Right lobe of liver (tissue), 6 donors: ENCODE measurements around the gene CYP21A2. TPM values are rescaled to one million over a fixed set of nuclear protein-coding genes. Genes with fewer than 3 reads are reported as not detected.
"Not testable (repeated sequence)": the region's sequence is repeated elsewhere in the genome, so short reads cannot be mapped to it uniquely, and the experiment has no call there.

Experiments used
- ATAC-seq, 4 donors: fragments of 200-7000 bp; cut with Tn5 transposase; one replicate each; pipeline ENCODE4 v1.9.1; 2020; ENCODE audit warnings: mild to moderate bottlenecking in 4 of 4, moderate library complexity in 4 of 4
- DNase-seq, 3 donors: peaks; one replicate each; pipeline ENCODE4 v3.0.0-alpha.2; 2020
- H3K27ac ChIP-seq, 3 donors: fragments of 200-600 bp; one replicate each; pipeline ENCODE4 v1.8.0; 2022
- H3K27me3 ChIP-seq, 2 donors: fragments of 200-600 bp; one replicate each; pipeline ENCODE4 v1.8.0; 2022
- H3K36me3 ChIP-seq, 4 donors: fragments of 200-600 bp; sonication (generic) in 1 of 4; one replicate each; pipeline versions ENCODE4 v1.5.1 to v1.8.0; 2017 to 2022; ENCODE audit warnings: control low read depth in 1 of 4
- H3K4me1 ChIP-seq, 4 donors: fragments of 200-600 bp; sonication (generic) in 1 of 4; one replicate each; pipeline versions ENCODE4 v1.5.1 to v1.8.0; 2017 to 2022; ENCODE audit warnings: control low read depth in 1 of 4
- H3K4me3 ChIP-seq, 3 donors: fragments of 200-600 bp; one replicate each; pipeline ENCODE4 v1.8.0; 2022
- H3K9me3 ChIP-seq, 4 donors: fragments of 200-600 bp; sonication (generic) in 1 of 4; one replicate each; pipeline versions ENCODE4 v1.5.1 to v1.8.0; 2017 to 2022; ENCODE audit warnings: control low read depth in 1 of 4
- POLR2A ChIP-seq: fragments of 450-650 bp; IDR thresholded peaks from one replicate; pipeline ENCODE4 v1.6.1; 2017; ENCODE audit warnings: antibody characterized with exemption, mild to moderate bottlenecking
- WGBS: methylation state at CpG from one replicate; pipeline ENCODE4 v1.1.6; 2018; ENCODE audit warnings: low coverage, low lambda C conversion rate; ENCODE audit not compliant: insufficient coverage; ENCODE audit errors: missing lambda C conversion rate; 5-methylcytosine and 5-hydroxymethylcytosine counted together
- intact Hi-C, 2 donors: fragments of 100-400 bp; cut with DNase I; formaldehyde crosslinking; loops; one replicate each; pipeline versions ENCODE4 v1.11.2 to v1.14.1; 2022
- long read RNA-seq: library from polyadenylated mRNA; unstranded; transcript quantifications from one replicate; pipeline ENCODE4 v2.0.0, GENCODE V29; 2019
- total RNA-seq, 6 experiments: library from RNA; depleted of rRNA in 2 of 6; stranded (reverse); fragments of >200 nt in 2 of 6; fragmentation: NEBNext Ultra II Directional in 3 of 6; extraction: Animal tissue kit (Norgen Biotek cat#: 25700) in 3 of 6; gene quantifications; one replicate each; pipeline versions ENCODE4 v1.1.0 to v1.2.4, GENCODE V29; 2016 to 2023
- donor health status: DM: no; HTN: yes; CAD: no.
- donor health status: DM: no; HTN: no; CAD: no.
- donor health status: DM: no; HTN: no; CAD: no.
- donor health status: DM: no; HTN: yes; CAD: no.
- donor health status: DM: no; HTN: yes; CAD: no.

Gene CYP21A2
- 10 to 100 TPM in 3 of 6 experiments, 1 to 10 TPM in 3; 5.7 to 60.7 (median 14.0) TPM for total RNA-seq
- long read RNA-seq, partial matches to known transcripts, result 1 of 1 reads
- long read RNA-seq, other reads (novel, unspliced or antisense), result 0 of 1 reads

DNA sequence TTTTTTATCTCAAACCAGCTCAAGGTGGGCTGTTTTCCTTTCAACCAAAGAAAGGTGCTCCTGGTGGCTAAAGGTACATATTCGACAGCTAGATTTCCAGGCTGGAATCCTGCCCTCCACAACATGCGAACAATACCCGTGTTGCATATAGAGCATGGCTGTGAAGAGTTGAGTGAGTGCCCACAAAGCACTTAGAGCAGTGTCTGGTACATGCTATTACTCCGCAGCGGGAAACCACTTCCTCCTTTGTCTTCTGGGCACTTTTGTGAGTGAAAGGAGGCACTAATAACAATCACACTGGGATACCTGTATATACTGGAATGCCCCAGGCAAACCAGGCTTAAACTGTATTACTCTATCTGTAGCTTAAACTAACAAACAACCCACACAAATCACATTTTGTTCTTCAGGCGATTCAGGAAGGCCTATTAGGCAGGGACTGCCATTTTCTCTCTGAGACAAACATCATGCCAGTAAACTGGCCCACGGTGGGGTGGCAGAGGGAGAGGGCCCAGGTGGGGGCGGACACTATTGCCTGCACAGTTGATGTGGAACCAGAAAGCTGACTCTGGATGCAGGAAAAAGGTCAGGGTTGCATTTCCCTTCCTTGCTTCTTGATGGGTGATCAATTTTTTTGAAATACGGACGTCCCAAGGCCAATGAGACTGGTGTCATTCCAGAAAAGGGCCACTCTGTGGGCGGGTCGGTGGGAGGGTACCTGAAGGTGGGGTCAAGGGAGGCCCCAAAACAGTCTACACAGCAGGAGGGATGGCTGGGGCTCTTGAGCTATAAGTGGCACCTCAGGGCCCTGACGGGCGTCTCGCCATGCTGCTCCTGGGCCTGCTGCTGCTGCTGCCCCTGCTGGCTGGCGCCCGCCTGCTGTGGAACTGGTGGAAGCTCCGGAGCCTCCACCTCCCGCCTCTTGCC is at the start of gene CYP21A2:
Gene CYP21A2, plus strand, starts transcription at position 818 of the 927 bp plus-strand sequence. Its CDS starts 8 bp downstream, at position 826.
- H3K4me1 ChIP-seq, H3K4me3 ChIP-seq, H3K36me3 ChIP-seq, intact Hi-C loops, H3K27me3 ChIP-seq, H3K9me3 ChIP-seq: not testable (repeated sequence)
- WGBS, result 25% methylated on average over 10 of the region's 19 CpGs
- ATAC-seq (peak; percentile 7 to 29 (median 20)), DNase-seq (peak; percentile 62 to 69 (median 68))
- TF ChIP-seq POLR2A, result peak; percentile 41
- H3K27ac ChIP-seq, result peak within 1 kb of the TSS in 1 of 3 donors; percentile 63

DNA sequence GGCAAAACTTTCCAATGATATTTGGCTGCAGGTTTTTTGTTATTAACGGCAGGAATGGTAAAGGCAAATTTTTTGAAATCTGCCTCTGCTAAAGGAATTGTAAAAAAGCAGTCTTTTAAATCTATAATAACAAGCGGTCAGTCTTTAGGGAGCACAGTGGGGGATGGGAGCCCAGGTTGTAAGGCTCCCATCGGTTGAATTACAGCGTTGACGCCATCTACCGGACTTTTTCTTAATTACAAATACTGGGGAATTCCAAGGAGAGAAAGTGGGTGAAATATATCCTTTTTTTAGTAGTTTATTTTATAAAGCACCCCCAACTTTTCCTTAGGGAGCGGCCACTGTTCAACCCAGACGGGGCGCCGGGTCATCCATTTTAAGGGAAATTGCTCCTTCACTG is 48.9 kb upstream of the CYP21A2 start:
- ATAC-seq, H3K36me3 ChIP-seq, intact Hi-C loops, H3K4me1 ChIP-seq, H3K27ac ChIP-seq, H3K4me3 ChIP-seq, H3K9me3 ChIP-seq, H3K27me3 ChIP-seq, DNase-seq: not testable (repeated sequence)
- no CpG with 5 or more reads among the region's 10 CpGs for WGBS

DNA sequence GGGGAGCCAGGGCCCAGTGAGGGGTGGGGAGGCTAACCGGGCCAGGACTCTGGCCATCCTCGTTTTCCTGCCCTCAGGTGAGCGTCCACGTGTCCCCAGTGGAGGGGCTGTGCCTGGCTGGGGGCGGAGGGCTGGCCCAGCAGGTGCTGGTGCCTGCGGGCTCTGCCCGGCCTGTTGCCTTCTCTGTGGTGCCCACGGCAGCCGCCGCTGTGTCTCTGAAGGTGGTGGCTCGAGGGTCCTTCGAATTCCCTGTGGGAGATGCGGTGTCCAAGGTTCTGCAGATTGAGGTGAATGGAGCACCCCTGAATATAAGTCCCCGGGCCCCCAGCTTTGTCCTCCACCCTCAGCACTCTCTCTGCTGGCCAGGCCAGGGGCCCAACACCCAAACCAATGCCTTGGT is 43.8 kb upstream of the CYP21A2 start:
- peak in 2 of 3 donors; percentile 14 to 39 for DNase-seq
- H3K36me3 ChIP-seq, H3K9me3 ChIP-seq, ATAC-seq, intact Hi-C loops, H3K4me3 ChIP-seq, H3K27me3 ChIP-seq, H3K4me1 ChIP-seq, H3K27ac ChIP-seq: not testable (repeated sequence)
- WGBS, result no CpG with 5 or more reads among the region's 14 CpGs

- H3K27me3 ChIP-seq, H3K9me3 ChIP-seq, H3K27ac ChIP-seq, H3K36me3 ChIP-seq, H3K4me3 ChIP-seq, intact Hi-C loops, H3K4me1 ChIP-seq: not testable (repeated sequence)
- ATAC-seq (peak in 2 of 4 donors; percentile 1 to 8), DNase-seq (peak in 2 of 3 donors; percentile 50 to 58)
- WGBS, result 60% methylated on average over 1 of the region's 6 CpGs
These were observed 41.8 kb upstream of the CYP21A2 start for GRCh38 chr6:31996385-31996784.

DNA sequence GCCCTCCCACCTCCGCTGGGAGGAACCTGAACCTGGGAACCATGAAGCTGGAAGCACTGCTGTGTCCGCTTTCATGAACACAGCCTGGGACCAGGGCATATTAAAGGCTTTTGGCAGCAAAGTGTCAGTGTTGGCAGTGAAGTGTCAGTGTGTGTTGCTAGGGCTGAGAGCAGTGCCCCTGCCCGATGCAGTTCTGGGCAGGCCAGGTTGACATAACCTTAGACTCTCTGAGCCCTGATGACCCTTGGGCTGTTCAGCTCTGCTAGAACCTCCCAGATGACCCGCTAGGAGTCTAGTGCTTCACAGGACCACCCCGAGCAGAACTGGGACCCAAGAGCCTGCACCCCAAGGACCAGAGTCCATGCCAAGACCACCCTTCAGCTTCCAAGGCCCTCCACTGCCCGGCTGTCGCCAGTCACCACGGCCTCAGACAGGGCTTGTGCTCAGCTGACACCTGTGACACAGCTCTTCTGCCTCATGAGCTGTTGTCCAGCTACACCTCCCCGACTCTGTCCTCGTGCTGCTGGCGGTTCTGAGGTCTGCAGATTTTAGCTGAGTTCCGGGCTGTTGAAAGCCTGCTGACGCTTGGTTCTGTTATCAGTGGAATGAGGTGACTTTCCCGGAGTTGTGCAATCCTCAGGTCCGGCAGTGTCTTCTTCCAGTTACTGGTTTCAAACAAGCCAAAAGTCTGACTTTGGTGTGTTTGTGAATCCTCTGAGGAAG is 35.5 kb upstream of the CYP21A2 start:
- H3K4me3 ChIP-seq, intact Hi-C loops, H3K9me3 ChIP-seq, H3K27me3 ChIP-seq, H3K27ac ChIP-seq, H3K4me1 ChIP-seq, H3K36me3 ChIP-seq, DNase-seq: not testable (repeated sequence)
- peak; percentile 36 to 78 (median 63) for ATAC-seq
- WGBS, result no CpG with 5 or more reads among the region's 15 CpGs

GRCh38 chr6:32003301-32003700 is 34.9 kb upstream of the CYP21A2 start:
- DNase-seq, H3K36me3 ChIP-seq, H3K9me3 ChIP-seq, H3K27me3 ChIP-seq, intact Hi-C loops, H3K4me1 ChIP-seq, H3K27ac ChIP-seq, H3K4me3 ChIP-seq: not testable (repeated sequence)
- peak in 2 of 4 donors; percentile 0 to 4 for ATAC-seq
- no CpG with 5 or more reads among the region's 7 CpGs for WGBS

DNA sequence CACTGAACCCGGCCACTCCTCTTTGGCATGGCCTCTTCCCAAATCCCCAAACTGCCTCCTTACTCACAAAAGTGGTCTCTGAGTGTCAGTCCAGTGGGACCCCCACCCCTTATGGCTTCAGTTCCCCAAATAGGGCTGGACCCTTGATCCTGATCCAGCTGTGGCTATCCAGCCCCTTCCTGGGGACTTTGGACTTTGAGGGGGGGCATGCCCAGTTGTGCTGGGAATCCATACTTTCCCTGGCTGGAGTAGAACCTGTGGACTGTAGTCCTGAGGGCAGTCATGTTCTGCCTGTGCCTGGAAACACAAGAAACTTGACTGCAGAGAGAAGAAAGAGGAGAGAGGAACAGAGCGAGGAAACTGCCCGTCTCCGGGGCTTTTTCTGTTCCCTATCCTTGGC is 33.8 kb upstream of the CYP21A2 start:
- H3K4me1 ChIP-seq, H3K36me3 ChIP-seq, H3K9me3 ChIP-seq, intact Hi-C loops, H3K27me3 ChIP-seq, H3K4me3 ChIP-seq: not testable (repeated sequence)
- H3K27ac ChIP-seq, result peak overlapping the region in 1 of 3 donors; percentile 73
- ATAC-seq, result peak in 3 of 4 donors; percentile 0 to 45 (median 14)
- DNase-seq, result peak; percentile 22 to 56 (median 43)
- 83% methylated on average over 3 of the region's 4 CpGs for WGBS

- intact Hi-C loops, H3K27me3 ChIP-seq, H3K36me3 ChIP-seq, H3K9me3 ChIP-seq, H3K4me1 ChIP-seq, H3K4me3 ChIP-seq: not testable (repeated sequence)
- WGBS, result 34% methylated on average over 5 of the region's 13 CpGs
- peak overlapping the region in 1 of 3 donors; percentile 73 for H3K27ac ChIP-seq
- peak in 1 of 3 donors; percentile 31 for DNase-seq
- peak in 2 of 4 donors; percentile 0 for ATAC-seq
These were observed 33.2 kb upstream of the CYP21A2 start for GRCh38 chr6:32004864-32005537.
